NCI-H345 (cell line): ENCODE results near the gene EPB41L2.
"Not testable (repeated sequence)": the region's sequence is repeated elsewhere in the genome, so short reads cannot be mapped to it uniquely, and the experiment has no call there.

Experiments used
- DNase-seq: peaks from one replicate; lab custom pipeline; 2025; lab: John Stamatoyannopoulos, UW

Gene EPB41L2

GRCh38 chr6:130838250-130838860, 224.7 kb downstream of the EPB41L2 start:
- DNase-seq, result no peak

- no peak for DNase-seq
Observed at GRCh38 chr6:130837067-130837466, 226.0 kb downstream of the EPB41L2 start.

GRCh38 chr6:130836055-130836640, 226.9 kb downstream of the EPB41L2 start:
- no peak for DNase-seq

GRCh38 chr6:130834482-130835251, 228.4 kb downstream of the EPB41L2 start:
- no peak for DNase-seq

GRCh38 chr6:130833569-130833968, 229.5 kb downstream of the EPB41L2 start:
- DNase-seq, result no peak

GRCh38 chr6:130831607-130832006, 231.4 kb downstream of the EPB41L2 start:
- DNase-seq, result no peak

GRCh38 chr6:130829333-130829910, 233.6 kb downstream of the EPB41L2 start:
- no peak for DNase-seq

- no peak for DNase-seq
Observed at GRCh38 chr6:130827247-130828149, 235.5 kb downstream of the EPB41L2 start, which contains the start of gene SMLR1. Gene SMLR1, plus strand, starts transcription at chr6:130827406. Its CDS starts 8 bp downstream, at chr6:130827414.

- no peak for DNase-seq
Observed at GRCh38 chr6:130826442-130827246, 236.4 kb downstream of the EPB41L2 start.

GRCh38 chr6:130825772-130826441, 237.1 kb downstream of the EPB41L2 start:
- no peak for DNase-seq

GRCh38 chr6:130824978-130825694, 237.9 kb downstream of the EPB41L2 start:
- DNase-seq, result no peak

- no peak for DNase-seq
Observed at GRCh38 chr6:130822736-130823135, 240.3 kb downstream of the EPB41L2 start.

GRCh38 chr6:130815200-130816071, 247.6 kb downstream of the EPB41L2 start:
- DNase-seq, result no peak

GRCh38 chr6:130814506-130814905, 248.5 kb downstream of the EPB41L2 start:
- no peak for DNase-seq

- no peak for DNase-seq
Observed at GRCh38 chr6:130811932-130812331, 251.1 kb downstream of the EPB41L2 start.

GRCh38 chr6:130810307-130811030, 252.6 kb downstream of the EPB41L2 start:
- no peak for DNase-seq

GRCh38 chr6:130801368-130801767, 261.7 kb downstream of the EPB41L2 start:
- DNase-seq, result not testable (repeated sequence)

- DNase-seq, result no peak
Observed at GRCh38 chr6:130797061-130797460, 266.0 kb downstream of the EPB41L2 start.
